HCT116 (cell line): ENCODE measurements around the gene ZNF747. TPM values are rescaled to one million over a fixed set of nuclear protein-coding genes. Genes with fewer than 3 reads are reported as not detected.

ENCODE experiments used
- ATAC-seq: fragments of 200-7000 bp; cut with Tn5 transposase; 2 replicates; pipeline ENCODE4 v1.9.1; 2020; ENCODE audit warnings: mild to moderate bottlenecking, moderate library complexity
- BruUV-seq: library from RNA; stranded (reverse); fragments of 400-500 nt; replicated peaks from 2 replicates; lab custom pipeline; 2021; lab: Mats Ljungman, UMichigan
- CTCF ChIA-PET: fragments of 300-600 bp; sonication (Branson Sonifier 250); formaldehyde crosslinking; loops from one replicate; lab custom pipeline; 2021; ENCODE audit warnings: antibody characterized with exemption; lab: Charles Lee
- POLR2A ChIA-PET: fragments of 300-600, 350-600 bp; sonication (Branson Sonifier 250); formaldehyde crosslinking; loops from one replicate; lab custom pipeline; 2021; ENCODE audit warnings: antibody characterized with exemption; lab: Charles Lee
- RAD21 ChIA-PET, 2 experiments: fragments of 300-600 bp; sonication (Branson Sonifier 250); formaldehyde crosslinking; loops; one replicate each; lab custom pipeline; 2023; ENCODE audit warnings: low total read pairs in 2 of 2; ENCODE audit not compliant: uncharacterized antibody in 2 of 2, unreplicated experiment in 2 of 2, low non-redundant PET in 1 of 2; lab: Charles Lee
- DNase-seq: peaks from one replicate; pipeline ENCODE4 v3.0.0-alpha.2; 2010; ENCODE audit warnings: low read depth, low spot score
- H2AFZ ChIP-seq: fragments of 200-600 bp; shearing (Covaris generic), sonication (generic); 2 replicates; pipeline ENCODE4 v1.6.1; 2017; ENCODE audit warnings: low read depth, mixed run types, mixed read lengths, antibody characterized with exemption, low read length; ENCODE audit not compliant: poor library complexity, severe bottlenecking
- H3K27ac ChIP-seq: 2 replicates; pipeline ENCODE4 v1.5.1; 2012; ENCODE audit warnings: low read depth, low read length
- H3K27me3 ChIP-seq: fragments of 200-600 bp; sonication (generic); 2 replicates; pipeline ENCODE4 v1.6.1; 2016; ENCODE audit warnings: mixed run types, low read length, mixed read lengths; ENCODE audit not compliant: insufficient read depth
- H3K36me3 ChIP-seq, 2 experiments: fragments of 200-500 bp in 1 of 2; fragments of 200-600 bp in 1 of 2; sonication (Bioruptor generic) in 1 of 2; sonication (generic) in 1 of 2; 2 replicates each; pipeline versions ENCODE4 v1.5.1 to v1.6.1; 2014 to 2016; ENCODE audit warnings: low read length in 2 of 2, inconsistent platforms in 1 of 2, mixed read lengths in 1 of 2, mixed run types in 1 of 2; ENCODE audit not compliant: insufficient read depth in 2 of 2, control insufficient read depth in 1 of 2
- H3K4me1 ChIP-seq, 2 experiments: fragments of 200-600 bp in 1 of 2; sonication (generic) in 1 of 2; 2 replicates each; pipeline versions ENCODE4 v1.5.1 to v1.6.1; 2012 to 2017; ENCODE audit warnings: low read length in 2 of 2, inconsistent platforms in 1 of 2, mild to moderate bottlenecking in 1 of 2, mixed read lengths in 1 of 2, mixed run types in 1 of 2, moderate library complexity in 1 of 2; ENCODE audit not compliant: insufficient read depth in 2 of 2, control insufficient read depth in 1 of 2
- H3K4me2 ChIP-seq: fragments of 200-600 bp; sonication (generic); 2 replicates; pipeline ENCODE4 v1.6.1; 2017; ENCODE audit warnings: mixed run types, low read length, mixed read lengths
- H3K4me3 ChIP-seq, 2 experiments: fragments of 200-600 bp in 1 of 2; sonication (generic) in 1 of 2; replicated peaks in 1 of 2; 2 replicates each; pipeline ENCODE4 v1.5.1; 2011 to 2016; ENCODE audit warnings: low read length in 2 of 2, control low read depth in 1 of 2, low read depth in 1 of 2, mild to moderate bottlenecking in 1 of 2, mixed read lengths in 1 of 2, mixed run types in 1 of 2
- H3K79me2 ChIP-seq: fragments of 200-600 bp; sonication (generic); 2 replicates; pipeline ENCODE4 v1.6.1; 2017; ENCODE audit warnings: mild to moderate bottlenecking, mixed run types, low read length, moderate library complexity, mixed read lengths; ENCODE audit not compliant: insufficient read depth
- H3K9ac ChIP-seq: fragments of 200-600 bp; sonication (generic); 2 replicates; pipeline ENCODE4 v1.6.1; 2016; ENCODE audit warnings: low read length, mixed read lengths
- H3K9me2 ChIP-seq: fragments of 200-600 bp; sonication (generic), shearing (Covaris generic); 2 replicates; pipeline ENCODE4 v1.6.1; 2017; ENCODE audit warnings: mixed run types, mild to moderate bottlenecking, moderate library complexity; ENCODE audit not compliant: insufficient read depth
- H3K9me3 ChIP-seq, 2 experiments: fragments of 200-500 bp in 1 of 2; fragments of 200-600 bp in 1 of 2; sonication (Bioruptor generic) in 1 of 2; sonication (generic) in 1 of 2; 2 replicates each; pipeline ENCODE4 v1.6.1; 2014 to 2017; ENCODE audit warnings: low read length in 2 of 2, mixed read lengths in 2 of 2, inconsistent platforms in 1 of 2, low read depth in 1 of 2, mild to moderate bottlenecking in 1 of 2, mixed run types in 1 of 2, moderate library complexity in 1 of 2; ENCODE audit not compliant: control insufficient read depth in 1 of 2, insufficient read depth in 1 of 2
- H4K20me1 ChIP-seq: fragments of 200-600 bp; sonication (generic), shearing (Covaris generic); 2 replicates; pipeline ENCODE4 v1.6.1; 2017; ENCODE audit warnings: mixed run types, mild to moderate bottlenecking, moderate library complexity; ENCODE audit not compliant: insufficient read depth
- ATF3 ChIP-seq: IDR thresholded peaks from 2 replicates; pipeline ENCODE4 v1.6.1; 2012
- CEBPB ChIP-seq: IDR thresholded peaks from 2 replicates; pipeline ENCODE4 v1.6.1; 2012; ENCODE audit warnings: low read depth
- ELF1 ChIP-seq: IDR thresholded peaks from 2 replicates; pipeline ENCODE4 v1.6.1; 2012; ENCODE audit warnings: low read depth, borderline replicate concordance
- EZH2 ChIP-seq: fragments of 200-600 bp; sonication (generic); IDR thresholded peaks from 2 replicates; pipeline ENCODE4 v1.6.1; 2017; ENCODE audit warnings: antibody characterized with exemption, mixed run types
- EZH2phosphoT487 ChIP-seq: fragments of 200-600 bp; IDR thresholded peaks from 2 replicates; pipeline ENCODE4 v1.6.1; 2018; ENCODE audit warnings: antibody characterized with exemption, borderline replicate concordance
- FOSL1 ChIP-seq: IDR thresholded peaks from 2 replicates; pipeline ENCODE4 v1.6.1; 2012; ENCODE audit warnings: low read depth
- JUND ChIP-seq: IDR thresholded peaks from 2 replicates; pipeline ENCODE4 v1.6.1; 2012
- MAX ChIP-seq: IDR thresholded peaks from 2 replicates; pipeline ENCODE4 v1.6.1; 2012
- POLR2AphosphoS5 ChIP-seq: IDR thresholded peaks from 2 replicates; pipeline ENCODE4 v1.6.1; 2011; ENCODE audit warnings: mild to moderate bottlenecking, low read depth, low read length, moderate library complexity
- RAD21 ChIP-seq: IDR thresholded peaks from 2 replicates; pipeline ENCODE4 v1.6.1; 2012; ENCODE audit warnings: low read depth, mild to moderate bottlenecking
- REST ChIP-seq: IDR thresholded peaks from 2 replicates; pipeline ENCODE4 v1.6.1; 2012; ENCODE audit warnings: low read depth
- YY1 ChIP-seq: IDR thresholded peaks from 2 replicates; pipeline ENCODE4 v1.6.1; 2011; ENCODE audit warnings: low read length, low read depth, moderate library complexity, mild to moderate bottlenecking; ENCODE audit not compliant: insufficient replicate concordance; ENCODE audit errors: extremely low read depth
- ZFX ChIP-seq: fragments of 450-650 bp; IDR thresholded peaks from 2 replicates; pipeline ENCODE4 v1.6.1; 2017
- intact Hi-C: fragments of 100-400 bp; cut with micrococcal nuclease; formaldehyde crosslinking; loops from 2 replicates; pipeline ENCODE4 v1.10.0; 2022
- total RNA-seq: library from RNA; stranded (reverse); gene quantifications from one replicate; pipeline ENCODE4 v1.2.1, GENCODE V29; 2021; ENCODE audit not compliant: unreplicated experiment

Gene ZNF747
- total RNA-seq, 1 experiment from 2014 or later = 2.1 TPM

- H3K79me2 ChIP-seq = no peaks in the 10 kb centered on the region
- ChIA-PET CTCF (no interaction called here), RAD21 (no interaction called here)
- no peak overlapping the region for H3K4me3 ChIP-seq
- H4K20me1 ChIP-seq = no peaks in the 10 kb centered on the region
- H3K9me2 ChIP-seq = no peaks in the 10 kb centered on the region
- DNase-seq (no peak), ATAC-seq (no peak)
- no peak overlapping the region for H3K4me2 ChIP-seq
- intact Hi-C loops = no loop called here
- peaks cover 7% of the 10 kb centered on the region in 2 experiments for H3K4me1 ChIP-seq
- H3K27me3 ChIP-seq = no peaks in the 10 kb centered on the region
- H3K36me3 ChIP-seq = no peaks in the 10 kb centered on the region
- TF ChIP-seq JUND (no peak), EZH2phosphoT487 (no peak), REST (no peak), ATF3 (no peak), RAD21 (no peak), YY1 (no peak), ZFX (no peak), EZH2 (no peak), MAX (no peak), ELF1 (no peak), POLR2AphosphoS5 (no peak), CEBPB (no peak), FOSL1 (no peak)
- TF ChIP-seq, all 23 proteins: peak for 0
- Histone ChIP-seq H2AFZ (no peak overlapping the region), H3K27ac (no peak overlapping the region), H3K9me3 (no peaks in the 10 kb centered on the region), H3K9ac (no peak overlapping the region)
- POLR2A ChIA-PET = no interaction called here
- BruUV-seq = no TSS peak
Measured at GRCh38 chr16:30490210-30490609, 44.4 kb downstream of the ZNF747 start.
